GM08714 (cell line): ENCODE measurements around the gene PROK1.
"Not testable (repeated sequence)": the region's sequence is repeated elsewhere in the genome, so short reads cannot be mapped to it uniquely, and the experiment has no call there.

Experiments used
- H3K4me3 ChIP-seq: fragments of 200-500 bp; sonication (Bioruptor generic); 2 replicates; pipeline ENCODE4 v1.5.1; 2014; ENCODE audit warnings: mild to moderate bottlenecking, low read length, inconsistent platforms
- ZNF274 ChIP-seq: IDR thresholded peaks from 2 replicates; pipeline ENCODE4 v1.6.1; 2012; ENCODE audit warnings: mild to moderate bottlenecking, low read depth, low read length

The PROK1 gene

GRCh38 chr1:110450929-110451328 is at the start of gene PROK1:
TSS of gene PROK1 (plus strand) at chr1:110451149. CDS start at chr1:110451217, 68 bp downstream.
- no peak within 1 kb of the TSS for H3K4me3 ChIP-seq
- no peak for TF ChIP-seq ZNF274

GRCh38 chr1:110403805-110404204 is 47.1 kb upstream of the PROK1 start:
- no peak for TF ChIP-seq ZNF274
- no peak overlapping the region for H3K4me3 ChIP-seq

GRCh38 chr1:110404401-110404800 is 46.5 kb upstream of the PROK1 start:
- H3K4me3 ChIP-seq = no peak overlapping the region
- no peak for TF ChIP-seq ZNF274

- peak overlapping the region; percentile 94 for H3K4me3 ChIP-seq
Observed at GRCh38 chr1:110406407-110406806, 44.5 kb upstream of the PROK1 start.

GRCh38 chr1:110407260-110408210 is 43.4 kb upstream of the PROK1 start, which contains the start of gene LAMTOR5:
TSS of gene LAMTOR5 (minus strand) at chr1:110407694. CDS start at chr1:110407620, 74 bp downstream.
- H3K4me3 ChIP-seq = peak within 1 kb of the TSS; percentile 94
- TF ChIP-seq ZNF274 = no peak

GRCh38 chr1:110408488-110408887 is 42.5 kb upstream of the PROK1 start:
- TF ChIP-seq ZNF274 = no peak
- peak overlapping the region; percentile 94 for H3K4me3 ChIP-seq

GRCh38 chr1:110409316-110409715 is 41.6 kb upstream of the PROK1 start:
- TF ChIP-seq ZNF274 = no peak

GRCh38 chr1:110411173-110411735 is 39.7 kb upstream of the PROK1 start:
- no peak overlapping the region for H3K4me3 ChIP-seq
- TF ChIP-seq ZNF274 = no peak

More at GRCh38 chr1:110409316-110409715, 41.6 kb upstream of the PROK1 start:
- H3K4me3 ChIP-seq = no peak overlapping the region

- no peak overlapping the region for H3K4me3 ChIP-seq
- no peak for TF ChIP-seq ZNF274
Observed at GRCh38 chr1:110412576-110412975, 38.4 kb upstream of the PROK1 start.

GRCh38 chr1:110413045-110413444 is 37.9 kb upstream of the PROK1 start:
- H3K4me3 ChIP-seq = not testable (repeated sequence)

GRCh38 chr1:110418729-110419128 is 32.2 kb upstream of the PROK1 start:
- TF ChIP-seq ZNF274 = no peak
- H3K4me3 ChIP-seq = no peak overlapping the region

GRCh38 chr1:110420023-110420662 is 30.8 kb upstream of the PROK1 start:
- no peak overlapping the region for H3K4me3 ChIP-seq
- TF ChIP-seq ZNF274 = no peak

- H3K4me3 ChIP-seq = no peak overlapping the region
- TF ChIP-seq ZNF274 = no peak
Observed at GRCh38 chr1:110420874-110421793, 29.8 kb upstream of the PROK1 start.
